Measurements from ENCODE around the gene MAN1A1. TPM values are rescaled to one million over a fixed set of nuclear protein-coding genes. Genes with fewer than 3 reads are reported as not detected.
A peak's percentile ranks its signal among the peaks of the same experiment; 100 is the strongest.

MAN1A1 gene
- polyA plus RNA-seq, 3 donors, result 11.0 to 20.4 (median 16.1) TPM

DNA sequence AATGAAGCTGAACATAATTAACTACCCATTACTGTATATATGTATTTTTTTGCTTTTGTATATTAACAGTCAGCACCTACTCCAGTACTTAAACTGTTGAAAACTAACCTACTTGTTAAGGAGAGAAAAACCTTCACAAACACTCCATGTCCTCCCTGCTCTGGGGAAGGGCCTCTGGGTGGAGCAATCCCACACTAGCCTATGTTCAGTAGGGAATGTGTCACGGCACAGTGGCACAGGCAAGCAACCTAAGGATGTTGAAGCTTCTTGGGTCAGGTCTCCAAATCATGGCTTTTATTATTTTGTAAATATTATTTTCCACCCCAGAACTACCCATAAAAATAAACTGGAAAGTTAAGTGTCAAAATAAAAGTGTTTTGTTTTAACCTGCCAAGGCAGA, 5.3 kb downstream of the MAN1A1 start:
- intact Hi-C loops (cut with micrococcal nuclease), result no loop called here
- no peak overlapping the region for H3K4me2 ChIP-seq (replicated peaks; ENCODE audit: extremely low read depth, low read length, poor library complexity, severe bottlenecking)
- H2AFZ ChIP-seq (ENCODE audit: insufficient read depth, low read depth, low read length, poor library complexity, severe bottlenecking), result no peak overlapping the region
- Mint-ChIP-seq H3K27me3 (ENCODE audit: low read depth in 3 of 3) (peaks cover 3 to 8% (median 6%) of the 10 kb centered on the region in 3 donors), H3K9me3 (no peaks in the 10 kb centered on the region), H3K4me1 (peaks cover 62% of the 10 kb centered on the region), H3K4me3 (no peak overlapping the region), H3K36me3 (peaks cover 13 to 20% of the 10 kb centered on the region in 2 donors), H3K27ac (no peak overlapping the region)
- peaks cover 54% of the 10 kb centered on the region in 2 donors for H3K4me1 ChIP-seq (ENCODE audit: control insufficient read depth in 1 of 2, insufficient read depth in 2 of 2, low read length in 2 of 2)
- H3K36me3 ChIP-seq (replicated peaks in 1 of 2; ENCODE audit: control insufficient read depth in 1 of 2, insufficient read depth in 2 of 2, low read length in 2 of 2), result no peaks in the 10 kb centered on the region
- peaks cover 11% of the 10 kb centered on the region for H4K20me1 ChIP-seq (ENCODE audit: insufficient read depth, low read length)
- no CpG with 5 or more reads among the region's 1 CpG for WGBS (ENCODE audit: insufficient coverage)
- DNase-seq, result no peak
- H3K79me2 ChIP-seq (ENCODE audit: insufficient read depth, low read length), result peaks cover 81% of the 10 kb centered on the region
- TF ChIP-seq, protein P1, sequence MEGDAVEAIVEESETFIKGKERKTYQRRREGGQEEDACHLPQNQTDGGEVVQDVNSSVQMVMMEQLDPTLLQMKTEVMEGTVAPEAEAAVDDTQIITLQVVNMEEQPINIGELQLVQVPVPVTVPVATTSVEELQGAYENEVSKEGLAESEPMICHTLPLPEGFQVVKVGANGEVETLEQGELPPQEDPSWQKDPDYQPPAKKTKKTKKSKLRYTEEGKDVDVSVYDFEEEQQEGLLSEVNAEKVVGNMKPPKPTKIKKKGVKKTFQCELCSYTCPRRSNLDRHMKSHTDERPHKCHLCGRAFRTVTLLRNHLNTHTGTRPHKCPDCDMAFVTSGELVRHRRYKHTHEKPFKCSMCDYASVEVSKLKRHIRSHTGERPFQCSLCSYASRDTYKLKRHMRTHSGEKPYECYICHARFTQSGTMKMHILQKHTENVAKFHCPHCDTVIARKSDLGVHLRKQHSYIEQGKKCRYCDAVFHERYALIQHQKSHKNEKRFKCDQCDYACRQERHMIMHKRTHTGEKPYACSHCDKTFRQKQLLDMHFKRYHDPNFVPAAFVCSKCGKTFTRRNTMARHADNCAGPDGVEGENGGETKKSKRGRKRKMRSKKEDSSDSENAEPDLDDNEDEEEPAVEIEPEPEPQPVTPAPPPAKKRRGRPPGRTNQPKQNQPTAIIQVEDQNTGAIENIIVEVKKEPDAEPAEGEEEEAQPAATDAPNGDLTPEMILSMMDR (IDR thresholded peaks at IDR 0.05), result no peak
- H3K27ac ChIP-seq (ENCODE audit: low read depth in 1 of 2, low read length in 2 of 2), result no peak overlapping the region
- no peak overlapping the region for H3K4me3 ChIP-seq (replicated peaks in 1 of 3; ENCODE audit: low read depth in 2 of 3, low read length in 3 of 3)
- H3K27me3 ChIP-seq (ENCODE audit: control insufficient read depth in 2 of 2, insufficient read depth in 2 of 2, low read length in 2 of 2), result no peaks in the 10 kb centered on the region
- no peak overlapping the region for H3K9ac ChIP-seq (ENCODE audit: insufficient read depth, low read length, poor library complexity, severe bottlenecking)
- H3K9me3 ChIP-seq (replicated peaks in 1 of 2; ENCODE audit: control insufficient read depth in 1 of 2, insufficient read depth in 1 of 2, low read length in 2 of 2), result no peaks in the 10 kb centered on the region

DNA sequence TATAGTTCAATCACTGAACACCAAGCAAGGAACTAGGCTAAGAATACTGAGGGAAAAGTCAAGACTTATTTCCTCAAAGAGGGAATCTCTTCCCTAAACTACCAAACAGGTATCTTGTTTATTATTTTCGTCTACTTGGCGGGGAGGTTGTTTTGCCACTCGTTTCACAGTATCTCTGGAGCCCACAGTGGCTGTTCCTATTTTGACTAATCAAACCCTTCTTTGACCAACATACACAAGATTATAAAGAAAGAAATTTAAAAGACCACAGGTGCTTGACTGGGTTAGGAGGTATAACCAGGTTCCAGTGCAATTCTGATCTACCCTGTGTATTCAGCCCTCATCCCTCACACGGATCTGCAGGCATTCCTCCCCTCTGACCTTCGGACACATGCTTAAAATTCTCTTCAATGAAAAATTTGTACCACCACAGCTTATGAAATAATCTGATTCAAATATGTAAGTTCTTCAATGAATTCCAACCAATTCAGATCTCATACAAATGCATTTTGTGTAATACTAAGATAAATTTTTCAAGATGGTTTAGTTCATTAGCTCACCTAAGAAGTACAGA, 5.9 kb downstream of the MAN1A1 start:
- Histone ChIP-seq H3K9me3 (replicated peaks in 1 of 2; ENCODE audit: control insufficient read depth in 1 of 2, insufficient read depth in 1 of 2, low read length in 2 of 2) (no peaks in the 10 kb centered on the region), H3K36me3 (replicated peaks in 1 of 2; ENCODE audit: control insufficient read depth in 1 of 2, insufficient read depth in 2 of 2, low read length in 2 of 2) (no peaks in the 10 kb centered on the region), H3K27me3 (ENCODE audit: control insufficient read depth in 2 of 2, insufficient read depth in 2 of 2, low read length in 2 of 2) (no peaks in the 10 kb centered on the region), H4K20me1 (ENCODE audit: insufficient read depth, low read length) (peaks cover 11% of the 10 kb centered on the region), H3K9ac (ENCODE audit: insufficient read depth, low read length, poor library complexity, severe bottlenecking) (no peak overlapping the region), H3K79me2 (ENCODE audit: insufficient read depth, low read length) (peaks cover 80% of the 10 kb centered on the region), H3K4me1 (ENCODE audit: control insufficient read depth in 1 of 2, insufficient read depth in 2 of 2, low read length in 2 of 2) (peaks cover 54 to 55% of the 10 kb centered on the region in 2 donors), H3K4me2 (replicated peaks; ENCODE audit: extremely low read depth, low read length, poor library complexity, severe bottlenecking) (no peak overlapping the region), H3K4me3 (replicated peaks in 1 of 3; ENCODE audit: low read depth in 2 of 3, low read length in 3 of 3) (no peak overlapping the region), H2AFZ (ENCODE audit: insufficient read depth, low read depth, low read length, poor library complexity, severe bottlenecking) (no peak overlapping the region), H3K27ac (ENCODE audit: low read depth in 1 of 2, low read length in 2 of 2) (no peak overlapping the region)
- 75% methylated on average over 1 of the region's 5 CpGs for WGBS (ENCODE audit: insufficient coverage)
- TF ChIP-seq, protein P1 (IDR thresholded peaks at IDR 0.05), result no peak
- intact Hi-C loops (cut with micrococcal nuclease), result no loop called here
- peaks cover 3 to 8% (median 6%) of the 10 kb centered on the region in 3 donors for H3K27me3 Mint-ChIP-seq (ENCODE audit: low read depth in 3 of 3)
- H3K27ac Mint-ChIP-seq, result peak overlapping the region in 1 of 7 donors; percentile 12
- DNase-seq, result no peak
- no peak overlapping the region for H3K4me3 Mint-ChIP-seq
- peaks cover 66% of the 10 kb centered on the region for H3K4me1 Mint-ChIP-seq
- no peaks in the 10 kb centered on the region for H3K9me3 Mint-ChIP-seq
- peaks cover 16 to 25% of the 10 kb centered on the region in 2 donors for H3K36me3 Mint-ChIP-seq

Measured in CD14-positive monocyte (primary cell).